ENCODE results near the gene RIMS1.

Gene RIMS1

DNA sequence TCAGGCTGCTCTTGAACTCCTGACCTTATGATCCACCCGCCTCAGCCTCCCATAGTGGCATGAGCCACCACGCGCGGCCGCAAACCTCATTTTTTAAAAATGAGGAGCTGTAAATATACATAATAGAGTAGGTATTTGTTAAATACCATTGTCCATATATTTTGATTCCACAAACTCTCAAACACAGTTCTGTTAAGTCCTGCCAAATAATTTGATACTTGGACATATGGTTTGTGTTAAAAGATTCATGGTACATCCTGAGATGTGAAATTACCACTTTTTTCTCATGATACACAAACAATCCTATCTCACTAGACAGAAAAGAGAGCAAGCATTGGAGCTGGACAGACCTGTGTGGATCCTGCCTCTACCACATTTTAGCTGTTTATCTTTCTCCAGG lies 401.5 kb downstream of the RIMS1 start:
- TF ChIP-seq, protein P1, sequence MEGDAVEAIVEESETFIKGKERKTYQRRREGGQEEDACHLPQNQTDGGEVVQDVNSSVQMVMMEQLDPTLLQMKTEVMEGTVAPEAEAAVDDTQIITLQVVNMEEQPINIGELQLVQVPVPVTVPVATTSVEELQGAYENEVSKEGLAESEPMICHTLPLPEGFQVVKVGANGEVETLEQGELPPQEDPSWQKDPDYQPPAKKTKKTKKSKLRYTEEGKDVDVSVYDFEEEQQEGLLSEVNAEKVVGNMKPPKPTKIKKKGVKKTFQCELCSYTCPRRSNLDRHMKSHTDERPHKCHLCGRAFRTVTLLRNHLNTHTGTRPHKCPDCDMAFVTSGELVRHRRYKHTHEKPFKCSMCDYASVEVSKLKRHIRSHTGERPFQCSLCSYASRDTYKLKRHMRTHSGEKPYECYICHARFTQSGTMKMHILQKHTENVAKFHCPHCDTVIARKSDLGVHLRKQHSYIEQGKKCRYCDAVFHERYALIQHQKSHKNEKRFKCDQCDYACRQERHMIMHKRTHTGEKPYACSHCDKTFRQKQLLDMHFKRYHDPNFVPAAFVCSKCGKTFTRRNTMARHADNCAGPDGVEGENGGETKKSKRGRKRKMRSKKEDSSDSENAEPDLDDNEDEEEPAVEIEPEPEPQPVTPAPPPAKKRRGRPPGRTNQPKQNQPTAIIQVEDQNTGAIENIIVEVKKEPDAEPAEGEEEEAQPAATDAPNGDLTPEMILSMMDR (IDR thresholded peaks at IDR 0.05; ENCODE audit: insufficient read depth, low read length, poor library complexity, severe bottlenecking) = no peak
- TF ChIP-seq EZH2phosphoT487 (conservative IDR thresholded peaks at IDR 0.05; ENCODE audit: low read length) = no peak
- Histone ChIP-seq H3K27me3 (ENCODE audit: low read length) (no peaks in the 10 kb centered on the region), H3K36me3 (ENCODE audit: low read length) (no peaks in the 10 kb centered on the region), H3K4me2 (ENCODE audit: low read depth, low read length, poor library complexity, severe bottlenecking) (no peak overlapping the region), H3K9me3 (ENCODE audit: insufficient read depth, low read length) (no peaks in the 10 kb centered on the region), H3K27ac (ENCODE audit: low read depth, low read length) (no peak overlapping the region), H4K20me1 (ENCODE audit: low read depth, low read length) (no peaks in the 10 kb centered on the region), H3K4me3 (ENCODE audit: insufficient read depth, low read length, poor library complexity, severe bottlenecking) (no peak overlapping the region), H3K9me2 (replicated peaks; ENCODE audit: insufficient read depth, low read length) (no peaks in the 10 kb centered on the region), H3K79me2 (ENCODE audit: insufficient read depth, low read length) (no peaks in the 10 kb centered on the region), H3F3A (ENCODE audit: insufficient read depth) (no peaks in the 10 kb centered on the region), H3K9ac (ENCODE audit: low read length) (no peak overlapping the region), H2AFZ (ENCODE audit: low read depth, low read length, severe bottlenecking) (no peak overlapping the region)

GRCh38 chr6:72288592-72288991 lies 402.2 kb downstream of the RIMS1 start:
- Histone ChIP-seq H3K9me3 (ENCODE audit: insufficient read depth, low read length) (no peaks in the 10 kb centered on the region), H3K79me2 (ENCODE audit: insufficient read depth, low read length) (no peaks in the 10 kb centered on the region)

DNA sequence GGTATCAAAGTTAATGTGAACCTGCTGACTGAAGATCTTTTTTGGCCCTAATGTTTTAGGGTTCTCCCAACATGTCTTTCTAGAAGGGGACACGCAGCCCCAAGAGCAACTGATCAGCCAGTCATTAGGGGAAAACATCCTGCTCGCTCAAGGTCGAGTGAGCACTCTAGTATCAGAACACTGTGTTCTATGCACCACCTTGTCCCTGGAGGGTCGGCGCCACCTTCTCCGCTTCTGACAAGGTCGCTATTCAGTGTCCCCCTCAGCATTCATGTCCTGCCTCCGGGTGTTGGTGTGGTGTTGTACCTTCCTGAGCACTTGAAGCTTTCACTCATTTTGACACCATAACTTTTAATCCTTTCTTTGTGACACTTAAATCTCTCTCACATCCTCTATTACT lies 404.3 kb downstream of the RIMS1 start:
- Histone ChIP-seq H4K20me1 (ENCODE audit: low read depth, low read length) (no peaks in the 10 kb centered on the region), H3K27me3 (ENCODE audit: low read length) (no peaks in the 10 kb centered on the region), H3K9me3 (ENCODE audit: insufficient read depth, low read length) (no peaks in the 10 kb centered on the region), H2AFZ (ENCODE audit: low read depth, low read length, severe bottlenecking) (no peak overlapping the region), H3K4me2 (ENCODE audit: low read depth, low read length, poor library complexity, severe bottlenecking) (no peak overlapping the region), H3K27ac (ENCODE audit: low read depth, low read length) (no peak overlapping the region), H3K79me2 (ENCODE audit: insufficient read depth, low read length) (no peaks in the 10 kb centered on the region), H3K9ac (ENCODE audit: low read length) (no peak overlapping the region), H3K36me3 (ENCODE audit: low read length) (no peaks in the 10 kb centered on the region), H3K4me3 (ENCODE audit: insufficient read depth, low read length, poor library complexity, severe bottlenecking) (no peak overlapping the region), H3K9me2 (replicated peaks; ENCODE audit: insufficient read depth, low read length) (no peaks in the 10 kb centered on the region), H3F3A (ENCODE audit: insufficient read depth) (no peaks in the 10 kb centered on the region)
- TF ChIP-seq, protein P1 (IDR thresholded peaks at IDR 0.05; ENCODE audit: insufficient read depth, low read length, poor library complexity, severe bottlenecking) = no peak
- no peak for TF ChIP-seq EZH2phosphoT487 (conservative IDR thresholded peaks at IDR 0.05; ENCODE audit: low read length)

More at GRCh38 chr6:72288592-72288991, 402.2 kb downstream of the RIMS1 start:
- no peak overlapping the region for H3K4me3 ChIP-seq (ENCODE audit: insufficient read depth, low read length, poor library complexity, severe bottlenecking)
- H3K9me2 ChIP-seq (replicated peaks; ENCODE audit: insufficient read depth, low read length) = no peaks in the 10 kb centered on the region
- H3K36me3 ChIP-seq (ENCODE audit: low read length) = no peaks in the 10 kb centered on the region
- no peaks in the 10 kb centered on the region for H4K20me1 ChIP-seq (ENCODE audit: low read depth, low read length)
- no peaks in the 10 kb centered on the region for H3F3A ChIP-seq (ENCODE audit: insufficient read depth)
- H3K4me2 ChIP-seq (ENCODE audit: low read depth, low read length, poor library complexity, severe bottlenecking) = no peak overlapping the region
- H3K9ac ChIP-seq (ENCODE audit: low read length) = no peak overlapping the region
- no peaks in the 10 kb centered on the region for H3K27me3 ChIP-seq (ENCODE audit: low read length)
- H3K27ac ChIP-seq (ENCODE audit: low read depth, low read length) = no peak overlapping the region
- TF ChIP-seq EZH2phosphoT487 (conservative IDR thresholded peaks at IDR 0.05; ENCODE audit: low read length) = no peak
- TF ChIP-seq, protein P1 (IDR thresholded peaks at IDR 0.05; ENCODE audit: insufficient read depth, low read length, poor library complexity, severe bottlenecking) = no peak
- H2AFZ ChIP-seq (ENCODE audit: low read depth, low read length, severe bottlenecking) = no peak overlapping the region

Measured in SU-DHL-6 (cell line).